ENCODE results near the gene TXNL4A.

TXNL4A gene

DNA sequence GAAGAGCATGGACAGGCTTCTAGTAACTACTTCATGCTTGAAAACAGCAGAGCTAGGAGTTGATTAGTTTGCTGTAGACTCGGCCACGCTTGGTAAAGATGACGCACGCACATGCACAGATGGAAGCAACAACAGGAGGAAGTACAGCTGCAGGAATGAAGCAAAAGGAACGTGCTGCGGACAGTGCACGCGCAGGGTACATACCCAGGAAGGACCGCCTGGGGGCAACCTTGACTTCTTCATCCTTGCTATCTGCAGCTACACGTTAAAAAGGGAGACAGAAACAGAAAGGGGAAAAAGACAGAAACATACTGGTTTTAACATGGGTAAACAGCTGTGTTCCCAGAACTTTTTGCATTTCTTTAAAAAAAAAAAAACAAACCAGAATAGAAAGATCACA lies 54.6 kb downstream of the TXNL4A start:
- peak; percentile 97 to 98 for DNase-seq

GRCh38 chr18:79932907-79933306 lies 55.5 kb downstream of the TXNL4A start:
- DNase-seq: no peak

- no peak for DNase-seq
Measured at GRCh38 chr18:79931475-79931874, 56.9 kb downstream of the TXNL4A start.

DNA sequence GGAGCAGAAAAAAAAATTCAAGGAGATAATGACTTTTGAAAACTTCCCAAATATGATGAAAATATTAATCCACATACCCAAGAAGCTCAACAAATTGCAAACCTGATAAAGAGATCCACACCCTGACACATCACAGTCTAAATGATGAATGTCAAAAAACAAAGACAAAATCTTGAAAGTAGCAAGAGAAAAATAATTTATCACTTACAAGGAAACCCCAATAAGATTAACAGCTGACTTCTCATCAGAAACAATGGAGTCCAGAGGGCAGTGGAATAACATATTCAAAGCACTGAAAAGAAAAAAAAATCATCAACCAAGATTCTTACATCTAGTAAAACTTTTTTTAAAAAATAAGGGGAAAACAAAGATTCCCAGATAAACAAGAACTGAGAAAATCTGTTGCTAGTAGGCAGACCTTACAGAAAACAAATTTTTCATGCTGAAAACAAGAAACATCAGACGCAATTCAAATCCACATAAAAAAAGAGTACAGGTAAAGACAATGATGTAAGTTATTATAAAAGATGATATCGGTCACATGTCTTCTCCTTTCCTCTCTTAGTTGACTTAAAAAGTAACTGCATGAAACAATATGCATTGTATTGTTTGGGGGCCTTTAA lies 58.2 kb downstream of the TXNL4A start:
- DNase-seq: peak; percentile 34 to 44

DNA sequence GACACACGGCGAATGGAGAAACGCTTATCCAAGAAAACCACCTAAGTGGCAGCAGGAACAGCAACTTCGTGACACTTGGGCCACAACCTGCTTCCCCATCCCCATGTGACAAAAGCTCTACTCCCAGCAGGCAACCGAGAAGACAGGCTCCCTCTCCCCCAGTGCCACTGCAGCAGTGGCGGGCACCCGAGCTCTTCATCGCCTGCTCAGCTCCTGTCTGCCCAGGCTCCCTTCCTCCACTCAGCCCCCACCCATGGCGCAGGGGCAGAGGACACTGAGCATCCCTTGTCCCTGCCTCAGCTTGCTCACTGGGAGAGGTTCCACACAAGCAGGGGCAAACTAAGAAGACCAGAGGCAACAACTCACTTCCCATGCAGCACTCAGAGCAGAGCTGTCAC lies 59.8 kb downstream of the TXNL4A start:
- DNase-seq: no peak

DNA sequence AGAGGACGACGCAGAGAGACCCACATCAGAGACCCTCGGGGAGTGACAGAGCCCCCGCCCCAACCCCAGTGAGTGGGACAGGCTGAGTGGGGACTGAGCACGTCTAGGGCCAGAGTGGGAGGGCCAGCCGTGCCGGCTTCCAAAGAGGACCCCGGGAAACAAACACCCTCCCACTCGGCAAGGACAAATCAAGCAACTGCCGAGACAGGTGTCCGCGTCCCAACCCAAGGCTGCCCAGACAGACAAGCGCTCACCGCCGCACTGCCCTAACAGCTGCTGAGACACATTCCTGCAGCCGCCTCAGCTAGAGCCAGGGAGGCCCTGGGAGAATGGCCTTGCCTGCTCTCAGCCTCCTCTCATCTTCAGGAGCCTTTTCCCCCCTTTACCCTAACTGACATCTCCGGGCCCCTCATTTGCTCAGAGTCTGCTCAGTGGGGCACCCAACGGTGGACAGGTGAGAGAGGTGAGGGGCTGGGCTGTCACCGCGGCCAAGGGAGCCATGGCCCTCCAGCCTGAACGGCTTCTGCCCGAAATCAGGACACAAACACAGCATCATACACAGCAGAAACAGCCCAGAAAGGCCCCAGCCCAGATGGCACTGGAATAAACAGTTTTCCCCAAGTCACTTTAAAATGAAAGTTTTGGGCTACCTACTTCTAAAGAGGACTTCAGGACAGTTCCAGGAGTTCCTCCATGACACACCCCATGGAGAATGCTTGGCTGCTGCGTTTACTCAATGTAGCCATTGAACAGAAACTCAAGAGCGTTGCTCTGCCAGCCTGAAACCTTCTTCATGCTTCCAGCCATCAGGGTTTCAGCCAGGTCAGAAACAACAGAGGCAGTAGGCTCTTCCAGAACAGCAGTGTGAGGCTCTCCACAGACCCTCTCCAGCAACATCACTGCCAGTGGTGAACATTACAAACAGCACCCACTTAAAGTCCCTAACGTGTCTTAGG lies 60.5 kb downstream of the TXNL4A start:
- DNase-seq: no peak

DNA sequence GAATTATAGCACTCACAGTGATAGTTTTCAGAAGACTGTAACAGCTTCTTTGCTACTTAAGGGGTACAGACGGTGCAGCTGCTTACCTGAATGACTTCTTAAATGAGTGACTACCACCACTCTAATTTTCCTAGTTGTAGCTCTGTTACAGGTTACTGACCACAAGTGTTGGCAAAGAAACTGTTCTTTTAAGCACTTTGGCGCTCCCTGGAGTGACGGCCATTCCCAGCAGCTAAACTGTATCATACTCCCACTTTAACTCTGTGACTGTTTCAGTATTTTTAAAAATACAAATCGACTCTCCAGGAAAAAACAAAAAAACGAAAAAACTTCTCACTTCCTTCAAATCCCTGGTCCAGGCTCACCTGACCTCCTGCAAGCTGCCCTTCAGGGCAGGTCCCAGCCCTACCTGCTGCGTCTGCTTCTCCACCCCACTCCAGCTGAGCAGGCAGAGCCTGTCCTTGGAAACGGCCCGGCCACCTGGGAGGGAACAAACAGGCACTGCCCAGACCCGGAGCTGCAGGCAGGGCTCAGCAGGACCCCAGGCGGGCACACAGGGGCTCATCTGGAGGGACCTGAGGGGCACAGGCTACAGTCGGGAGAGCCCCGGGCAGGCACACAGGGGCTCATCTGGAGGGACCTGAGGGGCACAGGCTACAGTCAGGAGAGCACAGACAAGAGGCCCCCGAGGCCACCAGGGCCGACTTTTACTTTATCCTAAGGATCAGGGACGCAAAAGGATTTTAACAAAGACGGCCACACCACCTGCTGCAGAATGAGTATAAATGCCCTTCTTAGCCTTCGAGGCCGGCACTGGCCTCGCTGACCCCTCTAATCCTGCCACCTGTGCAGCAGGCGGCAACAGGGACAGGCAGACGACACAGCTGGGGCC lies 61.4 kb downstream of the TXNL4A start:
- DNase-seq: no peak

DNA sequence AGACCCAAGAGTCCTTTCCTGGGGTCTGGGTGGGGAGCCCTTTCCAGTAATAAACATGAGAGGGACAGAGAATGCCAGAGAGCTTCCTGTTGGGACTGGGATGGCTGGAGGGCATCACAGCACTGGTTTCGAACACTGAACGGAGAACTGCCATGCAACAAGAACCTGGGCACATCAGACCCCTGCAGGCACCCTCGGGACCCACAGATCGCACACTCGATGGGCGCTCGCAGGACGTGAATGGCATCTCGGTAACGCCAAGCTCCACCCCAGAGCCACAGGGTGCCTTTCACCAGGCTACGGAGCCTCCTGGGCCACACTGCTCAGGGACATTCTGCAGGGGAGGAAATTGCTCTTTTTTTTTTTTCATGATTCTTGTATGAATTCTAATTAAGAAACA lies 62.1 kb downstream of the TXNL4A start:
- no peak for DNase-seq

- DNase-seq: no peak
Measured at GRCh38 chr18:79924814-79925731, 63.3 kb downstream of the TXNL4A start.

- DNase-seq: no peak
Measured at GRCh38 chr18:79923896-79924585, 64.3 kb downstream of the TXNL4A start.

GRCh38 chr18:79922971-79923411 lies 65.4 kb downstream of the TXNL4A start:
- DNase-seq: no peak

DNA sequence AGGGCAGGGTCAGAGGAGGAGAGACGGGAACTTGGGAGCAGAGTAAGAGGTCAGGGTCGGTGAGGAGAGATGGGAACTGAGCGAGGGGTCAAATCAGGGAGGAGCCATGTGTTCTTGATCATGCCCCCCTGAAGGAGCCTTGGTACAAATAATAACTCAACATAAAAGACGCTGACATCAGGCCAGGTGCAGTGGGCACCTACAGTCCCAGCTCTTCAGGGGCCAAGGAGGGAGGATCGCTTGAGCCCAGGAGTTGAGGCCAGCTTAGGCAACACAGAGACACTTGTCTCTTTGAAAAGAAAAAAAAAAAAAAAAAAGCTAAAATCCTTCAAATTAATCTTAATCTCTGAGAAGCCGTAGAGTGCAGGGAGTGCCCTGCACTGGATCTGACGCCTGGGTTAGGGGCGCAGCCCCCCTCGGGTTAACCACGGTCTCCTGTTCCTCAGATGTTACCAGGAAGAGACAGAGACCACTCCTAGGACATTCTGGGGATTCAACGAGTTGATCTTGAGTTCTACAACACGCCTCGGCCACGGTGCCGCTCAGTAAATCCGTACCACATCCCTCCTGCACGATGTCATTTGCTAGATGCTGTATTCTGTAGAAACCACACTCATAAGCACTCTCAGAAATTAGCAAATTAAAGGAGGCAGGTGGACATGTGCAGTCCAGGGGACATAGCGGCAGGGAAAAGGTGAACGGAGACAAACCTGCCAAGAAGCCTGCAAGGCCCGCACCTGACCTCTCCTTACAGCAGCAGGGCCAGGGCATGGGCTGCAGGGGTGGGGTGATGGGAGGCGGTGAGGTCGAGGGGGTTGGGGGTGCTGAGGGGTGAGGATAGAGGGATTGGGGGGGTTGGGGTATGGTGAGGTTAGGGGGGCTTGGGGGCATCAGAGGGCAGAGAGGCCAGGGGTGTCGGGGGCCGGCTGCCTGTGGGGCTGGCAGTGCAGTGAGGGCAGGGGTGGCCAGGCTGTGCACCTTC lies 66.1 kb downstream of the TXNL4A start:
- DNase-seq: no peak

All from Kasumi-1 (cell line).